A204.1 (cell line): ENCODE data around the gene ZNF519.

Source experiments
- FAIRE-seq: peaks from 2 replicates; lab custom pipeline; 2012; peaks lifted over from hg19 to GRCh38; lab: Jason Lieb, UNC

ZNF519 gene

DNA sequence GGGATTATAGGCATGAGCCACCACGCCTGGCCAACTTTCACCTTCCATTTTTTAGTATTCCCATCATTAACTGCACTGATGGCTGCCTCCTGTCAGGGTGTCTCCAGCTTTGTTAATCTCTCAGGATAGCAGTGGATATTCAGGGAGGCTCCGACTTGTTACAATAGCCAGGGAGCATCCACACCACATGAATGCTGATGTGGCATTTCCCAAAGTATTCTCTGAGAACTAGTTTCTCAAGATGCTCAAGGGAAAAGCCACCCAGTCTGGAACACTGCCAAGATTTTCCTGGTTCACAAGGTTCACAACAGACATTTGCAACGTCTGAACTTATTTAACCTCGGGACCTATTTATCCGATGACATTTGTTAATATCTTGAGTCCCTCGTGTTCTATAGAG is 33.8 kb downstream of the ZNF519 start:
- FAIRE-seq = no peak

DNA sequence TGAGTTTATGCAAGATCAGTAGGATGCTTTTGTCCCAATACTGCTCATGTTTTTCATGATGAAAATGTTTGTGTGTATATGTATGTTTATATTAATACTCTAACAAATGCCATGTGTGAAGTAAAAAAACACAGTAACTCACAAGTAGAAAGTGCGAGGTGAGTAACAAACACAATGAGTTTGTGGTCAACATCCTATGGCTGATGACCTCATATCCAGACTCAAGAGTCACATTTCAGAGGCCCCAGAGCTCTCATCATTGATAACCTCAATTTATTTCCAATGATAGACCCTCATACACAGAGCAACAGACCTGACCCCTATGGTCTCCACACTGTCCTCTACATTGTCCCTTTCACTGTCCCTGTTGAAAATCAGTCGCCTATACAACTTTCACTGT is 34.5 kb downstream of the ZNF519 start:
- no peak for FAIRE-seq

DNA sequence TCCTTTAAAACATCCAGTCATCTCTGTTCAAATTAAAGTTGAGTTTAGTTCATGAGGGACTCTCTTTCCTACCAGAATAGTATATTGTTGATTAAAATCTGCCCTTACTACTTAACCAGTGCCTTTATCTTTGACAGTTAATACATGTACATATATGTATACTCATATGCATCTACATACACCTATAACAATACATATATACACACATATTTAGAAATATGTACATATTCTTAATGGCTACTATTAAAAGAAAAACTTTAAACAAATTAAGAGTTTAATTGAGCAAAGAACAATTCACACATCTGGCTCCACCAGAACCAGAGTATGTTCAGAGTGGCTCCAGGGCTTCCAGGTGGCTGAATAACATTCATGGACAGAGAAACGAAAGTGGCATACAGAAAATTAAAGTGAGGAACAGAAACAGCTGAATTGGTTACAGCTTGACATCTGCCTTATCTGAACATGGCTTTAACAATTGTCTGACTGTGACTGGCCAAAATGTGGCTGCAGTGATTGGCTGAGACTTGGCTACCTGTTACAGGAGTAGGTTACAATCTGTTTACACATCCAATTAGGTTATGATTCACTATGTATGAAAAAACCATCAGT is 38.8 kb downstream of the ZNF519 start:
- FAIRE-seq = no peak

DNA sequence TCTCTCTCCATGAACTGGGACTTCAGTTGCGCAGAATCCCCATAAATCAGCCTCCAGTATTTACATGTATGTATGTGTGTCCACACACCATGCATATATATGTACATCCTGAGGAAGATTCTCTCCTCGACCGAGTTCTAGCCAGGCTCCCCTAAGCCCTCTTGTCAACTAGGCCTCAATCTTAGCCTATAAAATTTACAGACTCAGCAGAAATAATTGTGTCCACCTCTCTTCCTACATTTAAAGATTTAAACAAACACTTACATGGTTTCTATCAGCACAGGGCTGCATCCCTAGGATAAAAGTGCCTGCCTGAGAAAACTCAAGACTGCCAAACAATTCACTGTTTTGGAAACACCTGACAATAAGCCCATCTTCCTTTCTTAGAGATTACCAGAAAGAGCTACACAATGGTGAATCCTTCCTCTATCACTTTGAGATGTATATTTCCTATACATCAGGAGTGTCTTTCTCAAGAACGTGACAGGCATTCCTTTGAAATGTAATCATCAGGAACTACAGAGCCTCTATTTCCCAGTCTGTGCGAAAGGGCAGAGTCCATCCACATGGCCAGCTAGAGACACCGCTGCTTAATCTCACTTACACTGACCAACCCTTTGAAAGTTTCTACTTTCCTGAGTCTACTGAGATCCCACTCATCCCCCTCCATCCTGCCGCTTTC is 39.5 kb downstream of the ZNF519 start:
- FAIRE-seq = no peak

DNA sequence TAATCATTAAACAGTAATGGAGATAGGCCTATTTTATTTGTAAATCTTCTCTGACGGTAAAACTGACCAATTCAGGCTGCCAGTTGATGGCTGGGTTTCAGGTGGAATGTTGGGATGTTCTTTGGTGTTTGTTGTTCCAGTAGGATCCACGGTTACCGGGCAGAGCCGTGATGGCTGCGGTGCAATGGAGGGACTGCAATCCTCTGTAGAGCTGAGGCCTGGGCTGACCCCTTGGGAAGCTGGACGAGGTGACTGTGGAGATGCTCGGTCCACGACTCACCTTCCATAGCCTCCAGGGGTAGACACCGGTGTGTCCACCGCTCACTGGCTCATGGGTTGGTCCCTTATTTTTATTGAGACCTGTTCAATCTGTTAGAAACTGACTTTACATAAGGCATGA is 42.5 kb downstream of the ZNF519 start:
- no peak for FAIRE-seq

DNA sequence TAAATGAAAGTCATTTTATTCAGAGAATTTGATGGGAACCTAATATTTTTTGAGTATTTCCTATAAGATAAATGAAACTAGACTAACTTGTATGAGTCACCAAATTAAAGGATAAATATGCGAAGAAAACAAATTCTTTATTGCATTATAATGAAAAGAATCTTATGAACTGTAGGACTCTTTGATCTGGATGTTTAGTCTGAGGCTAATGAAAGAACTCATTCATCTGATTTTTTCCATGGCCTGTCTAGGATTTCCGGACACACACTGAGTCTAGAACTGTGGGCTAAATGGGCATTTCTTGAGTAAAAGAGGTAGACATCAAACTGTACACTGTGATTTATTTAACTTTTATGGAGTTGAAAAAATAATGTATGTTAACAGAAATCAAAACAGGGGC is 43.0 kb downstream of the ZNF519 start:
- no peak for FAIRE-seq

DNA sequence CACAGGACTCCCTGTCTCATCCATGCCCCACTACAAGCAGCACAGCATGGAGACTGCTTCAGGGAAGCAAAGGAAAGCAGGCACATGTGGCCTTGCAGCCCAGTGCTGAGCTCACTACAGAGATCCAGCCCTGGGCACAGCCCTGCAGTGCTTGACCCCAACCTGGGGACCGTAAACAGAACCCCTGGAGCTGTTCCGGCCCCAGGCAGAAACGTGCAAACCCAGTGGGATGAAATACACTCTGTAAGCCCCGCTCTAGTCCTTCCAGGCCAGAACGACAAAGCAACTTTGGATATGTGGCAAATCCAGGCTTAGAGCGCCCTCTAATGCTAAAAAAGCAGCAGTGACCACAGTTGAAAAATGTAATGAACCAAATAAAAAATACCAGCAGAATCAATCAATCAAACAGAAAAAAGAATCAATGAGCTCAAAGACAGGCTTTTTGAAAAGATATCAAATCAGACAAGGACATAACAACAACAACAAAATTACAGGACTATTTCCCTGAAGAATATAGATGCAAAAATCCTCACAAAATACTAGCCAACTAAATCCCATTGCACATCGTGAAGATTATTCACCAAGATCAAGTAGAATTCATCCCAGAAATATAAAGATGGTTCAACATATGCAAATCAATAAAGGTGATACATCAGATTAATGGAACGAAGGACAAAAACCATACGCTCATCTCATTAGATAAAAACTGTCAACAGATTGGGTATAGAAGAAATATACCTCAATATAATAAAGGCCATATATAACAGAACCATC is 45.6 kb downstream of the ZNF519 start:
- peak; percentile 86 for FAIRE-seq

DNA sequence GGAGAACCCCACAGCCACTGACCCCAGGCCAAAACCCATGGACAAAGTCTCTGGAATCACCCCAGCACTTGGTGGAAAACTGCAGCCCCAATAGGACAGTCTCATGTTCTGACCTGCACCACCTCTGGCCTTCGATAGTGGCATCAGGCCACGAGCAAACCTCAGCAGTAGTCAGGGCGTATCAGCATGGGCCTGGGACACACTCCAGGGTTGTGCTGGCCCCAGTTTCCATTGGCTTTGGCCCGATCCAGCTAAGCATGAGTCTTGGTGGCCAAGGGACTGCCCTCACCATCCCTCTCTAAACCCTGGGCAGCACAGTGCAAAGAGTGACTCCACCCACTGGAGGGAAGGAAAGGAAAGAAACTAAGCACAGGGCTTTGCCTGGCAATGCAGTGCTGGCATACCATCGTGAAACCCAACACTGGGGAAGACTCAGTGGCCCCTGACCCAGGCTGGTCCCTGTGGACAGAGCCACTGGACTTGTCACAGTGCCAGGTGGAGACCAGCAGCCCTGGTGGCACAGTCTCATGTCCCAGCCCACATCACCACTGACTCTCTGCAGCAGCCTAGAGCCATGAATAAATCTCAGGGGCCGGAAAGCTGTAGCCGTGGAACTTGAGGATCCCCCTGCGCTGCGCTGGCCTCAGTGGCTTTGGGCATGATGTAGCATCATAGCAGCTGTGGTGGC is 46.3 kb downstream of the ZNF519 start:
- no peak for FAIRE-seq

DNA sequence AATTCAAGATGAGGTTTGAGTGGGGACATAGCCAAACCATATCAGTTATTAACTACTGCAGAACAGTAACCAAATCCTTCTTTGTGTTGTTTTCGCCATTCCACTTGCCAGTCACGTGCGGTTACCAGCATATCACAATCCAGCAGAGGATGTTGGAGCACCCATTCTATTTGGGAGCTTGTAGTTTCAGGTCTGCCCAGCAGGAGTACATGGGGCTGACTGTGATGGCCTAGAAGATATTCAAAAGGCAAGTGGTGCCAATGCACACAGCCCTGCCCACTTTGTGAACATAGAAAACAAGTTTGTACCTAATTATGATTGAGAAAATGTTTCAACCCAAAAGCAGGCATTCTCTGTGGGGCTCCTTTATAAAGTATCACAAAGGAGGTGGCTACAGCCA is 57.0 kb downstream of the ZNF519 start:
- FAIRE-seq = no peak

DNA sequence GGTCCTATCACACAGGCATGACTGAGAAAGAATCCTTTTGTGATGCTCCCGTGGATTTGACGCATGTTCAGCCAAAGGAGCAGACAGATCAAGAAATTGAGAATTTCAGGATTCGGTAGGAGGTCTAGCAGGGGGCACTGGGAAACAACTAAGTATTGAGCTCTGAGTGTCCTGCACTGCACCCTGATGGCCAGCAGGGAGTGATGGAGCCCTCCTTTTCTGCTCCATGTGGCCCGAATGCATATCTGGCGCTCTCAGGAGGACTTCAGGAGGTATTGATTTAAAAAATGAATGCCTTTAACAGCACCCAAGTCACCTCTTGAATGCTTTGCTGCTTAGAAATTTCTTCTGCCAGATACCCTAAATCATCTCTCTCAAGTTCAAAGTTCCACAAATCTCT is 58.0 kb downstream of the ZNF519 start:
- no peak for FAIRE-seq

DNA sequence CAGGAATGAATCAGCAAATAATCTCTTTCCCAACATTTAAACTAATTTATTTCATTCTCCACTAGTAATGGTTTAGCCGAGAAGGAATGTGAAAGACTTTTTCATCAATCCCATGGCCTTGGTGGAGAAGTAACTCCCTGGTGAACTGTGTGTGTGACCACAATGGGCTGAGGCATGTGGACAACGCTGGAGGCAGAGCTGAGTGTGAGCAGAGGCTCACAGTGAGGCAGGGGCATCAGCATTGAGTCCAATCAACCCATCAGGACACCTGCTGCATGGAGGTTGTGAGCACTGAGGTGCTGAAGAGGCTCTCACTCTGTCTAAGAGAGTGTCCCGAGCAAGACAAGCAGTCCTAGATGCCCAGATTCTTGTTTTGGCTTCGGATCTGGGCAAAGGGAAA is 78.6 kb downstream of the ZNF519 start:
- no peak for FAIRE-seq
